IPS-NIHi11 (cell line): Measurements from ENCODE around the gene PROB1.
"Not testable (repeated sequence)": the region's sequence is repeated elsewhere in the genome, so short reads cannot be mapped to it uniquely, and the experiment has no call there.

ENCODE experiments used
- DNase-seq: peaks from one replicate; pipeline ENCODE4 v3.0.0; 2012; ENCODE audit warnings: mixed read lengths, low spot score

Gene PROB1

DNA sequence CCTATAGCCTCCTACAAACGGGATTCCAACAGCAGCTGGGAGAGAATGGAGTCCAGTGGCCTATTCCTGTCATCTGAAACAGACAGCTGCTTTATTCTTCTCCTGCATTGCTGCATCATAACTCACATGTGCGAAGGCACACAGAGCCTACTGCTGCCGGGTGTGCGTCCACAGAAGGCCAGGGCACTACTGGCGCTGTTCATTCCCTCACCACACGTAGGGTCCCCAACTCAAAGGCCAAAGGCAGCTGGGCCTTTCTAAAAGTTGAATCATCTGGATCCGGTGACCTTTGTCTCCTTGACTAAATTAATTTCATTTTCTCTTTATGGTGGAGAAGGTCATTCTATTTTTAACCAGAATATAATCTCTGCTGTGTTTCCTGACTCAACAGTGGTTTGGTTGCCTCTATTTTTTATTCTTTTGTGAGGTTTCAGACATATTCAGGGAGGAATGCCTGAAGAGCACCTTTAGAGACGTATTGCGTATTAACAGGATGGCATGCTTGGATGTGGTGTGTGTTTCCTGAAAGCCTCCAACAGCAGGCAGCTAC, 19.8 kb upstream of the PROB1 start:
- no peak for DNase-seq

DNA sequence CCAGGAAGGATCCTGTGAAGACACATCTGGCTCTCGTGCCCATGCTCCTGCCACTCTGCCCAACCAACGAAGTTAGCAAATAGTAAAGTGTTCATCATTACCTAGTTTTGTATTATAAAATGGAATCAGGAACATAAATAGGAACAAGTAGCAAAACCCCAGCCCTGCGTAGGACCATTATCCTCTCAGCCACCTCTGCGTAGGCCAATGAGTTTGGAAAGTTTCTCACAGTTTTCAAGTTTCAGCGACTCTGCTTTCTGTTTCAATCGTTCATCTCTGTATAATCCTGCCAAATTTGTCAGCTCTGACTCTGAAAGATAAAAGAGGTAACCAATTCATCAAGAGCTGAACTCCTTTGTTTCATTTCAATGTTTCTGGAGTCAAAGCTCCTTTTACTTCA, 19.1 kb upstream of the PROB1 start:
- no peak for DNase-seq

DNA sequence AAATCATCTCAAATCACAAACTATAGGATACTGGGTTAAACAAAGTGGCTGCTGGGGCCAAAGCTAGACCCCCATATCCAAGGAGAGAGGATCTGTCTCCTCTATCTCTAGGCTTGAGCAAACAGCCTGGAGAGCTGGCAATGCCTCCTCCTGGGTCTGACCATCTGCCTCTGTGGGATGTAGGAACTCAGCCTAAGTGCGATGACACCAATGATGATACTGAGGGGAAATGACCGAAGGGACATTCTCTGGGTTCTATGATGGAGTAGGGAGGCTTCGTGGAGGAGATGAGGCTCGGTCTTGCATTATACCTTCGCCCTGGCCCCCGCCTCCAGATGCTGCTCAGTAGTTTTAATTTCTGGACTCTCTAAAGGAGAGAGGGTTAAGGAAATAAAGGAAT, 18.2 kb upstream of the PROB1 start:
- no peak for DNase-seq

DNA sequence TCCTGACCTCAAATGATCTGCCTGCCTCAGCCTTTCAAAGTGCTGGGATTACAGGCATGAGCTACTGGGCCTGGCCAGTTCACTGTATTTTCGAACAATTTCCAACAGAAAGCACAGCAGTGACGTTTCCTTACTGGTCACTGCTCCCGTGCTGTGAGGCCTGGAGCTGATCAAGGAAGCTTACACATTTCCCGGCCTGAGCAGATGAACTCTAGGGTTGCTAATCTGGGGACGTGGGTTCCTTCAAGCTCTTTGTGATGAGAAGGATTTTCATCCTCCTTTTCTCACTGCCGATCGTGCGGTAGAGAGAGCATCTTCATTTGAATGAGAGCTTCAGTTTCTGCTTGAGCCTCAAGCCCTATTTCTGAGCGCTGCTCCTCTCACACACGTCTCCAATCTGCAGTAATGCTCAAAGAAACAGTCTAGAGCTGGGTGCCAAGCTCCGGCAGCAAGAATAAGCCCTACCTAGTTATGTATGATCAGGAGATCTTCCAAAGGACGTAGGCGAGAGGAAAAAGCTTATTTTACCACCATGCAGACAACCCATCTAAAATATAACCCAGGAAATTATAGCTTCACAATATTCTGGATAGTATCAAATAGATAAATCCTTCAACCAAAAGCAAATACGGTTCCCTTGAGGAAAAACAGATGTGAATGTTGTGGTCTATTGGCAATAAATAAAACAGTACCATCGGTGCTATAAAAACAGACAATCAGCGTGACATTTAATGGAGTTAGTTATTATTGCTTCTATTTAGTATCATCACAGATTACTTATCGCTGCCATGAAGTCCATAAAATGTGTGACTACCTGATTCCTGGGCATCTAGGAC, 16.3 kb upstream of the PROB1 start:
- DNase-seq, result no peak

DNA sequence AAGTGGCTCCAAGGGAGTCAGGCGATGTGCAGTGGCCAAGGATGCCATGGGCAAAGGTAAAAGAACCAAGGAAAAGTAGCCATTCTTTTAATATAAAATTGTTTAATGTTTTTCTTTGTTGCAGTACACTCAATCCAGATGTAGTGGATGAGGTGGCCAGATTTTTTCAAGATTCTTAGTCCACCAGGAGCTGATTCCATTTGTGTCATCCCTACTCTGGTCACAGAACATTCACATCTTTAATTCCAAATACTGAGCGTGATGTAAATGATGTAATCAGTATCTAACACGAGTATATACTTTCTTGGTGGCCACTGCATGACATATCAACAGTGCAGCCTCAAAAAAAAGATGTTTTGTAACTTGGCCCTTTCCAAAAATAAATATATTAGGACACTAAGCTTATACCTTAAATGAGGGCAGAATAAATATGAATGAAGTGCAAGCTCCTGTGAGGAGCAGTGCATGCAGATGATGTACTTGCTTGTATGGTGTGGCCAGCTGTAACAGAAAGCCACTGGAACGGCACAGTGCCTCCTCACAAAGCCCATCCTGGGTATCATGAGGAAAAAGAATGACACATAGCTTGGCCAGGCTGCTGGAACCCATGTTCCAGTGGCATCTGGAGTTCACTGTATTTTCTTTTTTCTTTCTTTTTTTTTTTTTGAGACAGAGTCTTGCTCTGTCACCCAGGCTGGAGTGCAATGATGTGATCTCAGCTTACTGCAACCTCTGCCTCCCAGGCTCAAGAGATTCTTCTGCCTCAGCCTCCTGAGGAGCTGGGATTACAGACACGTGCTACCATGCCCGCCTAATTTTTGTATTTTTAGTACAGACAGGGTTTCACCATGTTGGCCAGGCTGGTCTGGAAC, 15.5 kb upstream of the PROB1 start:
- no peak for DNase-seq

DNA sequence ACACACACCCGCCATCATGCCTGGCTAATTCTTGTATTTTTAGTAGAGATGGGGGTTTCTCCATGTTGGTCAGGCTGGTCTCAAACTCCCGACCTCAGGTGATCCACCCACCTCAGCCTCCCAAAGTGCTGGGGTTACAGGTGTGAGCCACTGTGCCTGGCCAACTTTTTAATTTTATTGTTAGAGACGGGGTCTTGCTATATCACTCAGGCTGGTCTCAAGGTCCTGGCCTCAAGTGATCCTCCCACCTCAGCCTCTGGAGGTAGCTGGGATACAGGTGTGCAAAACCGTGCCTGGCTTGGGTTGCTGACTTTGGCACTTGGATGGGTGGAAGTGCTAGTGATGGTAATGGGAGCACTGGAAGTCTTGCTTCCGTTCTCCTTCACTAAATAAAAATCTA, 14.2 kb upstream of the PROB1 start:
- DNase-seq, result not testable (repeated sequence)

DNA sequence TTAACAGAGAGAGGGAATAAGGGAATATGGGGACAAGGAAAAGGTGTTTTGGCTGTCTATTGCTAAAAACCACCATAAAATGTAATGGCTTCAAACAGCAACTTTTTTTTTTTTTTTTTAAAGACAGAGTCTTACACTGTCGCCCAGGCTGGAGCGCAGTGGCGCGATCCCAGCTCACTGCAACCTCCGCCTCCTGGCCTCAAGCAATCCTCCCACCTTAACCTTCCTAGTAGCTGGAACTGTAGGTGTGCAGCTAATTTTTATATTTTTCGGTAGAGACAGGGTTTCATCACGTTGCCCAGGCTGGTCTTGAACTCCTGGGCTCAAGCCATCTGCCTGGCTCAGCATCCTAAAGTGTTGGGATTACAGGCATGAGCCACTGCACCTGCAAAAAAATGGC, 13.3 kb upstream of the PROB1 start:
- DNase-seq, result no peak

DNA sequence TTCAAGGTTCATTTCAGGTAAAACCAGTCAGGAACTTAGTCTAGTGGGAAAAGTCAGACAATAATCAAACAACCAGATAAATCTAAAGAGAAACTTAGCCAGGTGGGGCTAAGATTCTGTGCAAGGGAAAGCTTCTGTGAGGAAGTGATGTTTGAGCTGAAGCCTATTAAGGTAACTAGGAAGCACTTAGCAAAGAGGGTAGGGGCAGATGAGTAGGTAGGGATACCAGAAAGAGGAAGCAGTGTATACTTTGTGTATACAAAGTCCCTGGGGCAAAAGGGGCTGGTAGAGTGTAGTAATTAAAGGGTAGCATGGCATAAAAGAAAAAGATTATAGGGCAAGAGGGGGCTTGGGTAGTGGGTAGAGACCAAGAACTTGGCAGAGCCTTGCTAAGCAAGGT, 12.6 kb upstream of the PROB1 start:
- DNase-seq, result no peak

DNA sequence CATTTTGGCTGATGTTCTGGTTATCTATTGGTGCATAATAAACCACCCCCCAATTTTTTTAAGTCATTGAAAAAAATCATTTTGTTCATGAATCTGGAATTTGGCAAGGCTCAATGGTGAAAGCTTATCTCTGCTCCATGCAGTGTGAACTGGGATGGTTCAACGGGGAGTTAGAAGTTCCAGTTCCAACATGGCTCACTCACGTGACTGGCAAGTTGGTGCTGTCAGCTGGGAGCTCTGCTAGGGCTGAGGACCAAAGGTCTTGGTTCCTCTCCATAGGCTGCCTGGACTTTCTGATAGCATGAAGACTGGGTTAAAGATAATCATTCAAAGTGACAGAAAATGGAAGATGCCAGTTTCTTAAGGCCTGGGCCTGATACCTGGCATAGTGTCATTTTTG, 12.1 kb upstream of the PROB1 start:
- no peak for DNase-seq

DNA sequence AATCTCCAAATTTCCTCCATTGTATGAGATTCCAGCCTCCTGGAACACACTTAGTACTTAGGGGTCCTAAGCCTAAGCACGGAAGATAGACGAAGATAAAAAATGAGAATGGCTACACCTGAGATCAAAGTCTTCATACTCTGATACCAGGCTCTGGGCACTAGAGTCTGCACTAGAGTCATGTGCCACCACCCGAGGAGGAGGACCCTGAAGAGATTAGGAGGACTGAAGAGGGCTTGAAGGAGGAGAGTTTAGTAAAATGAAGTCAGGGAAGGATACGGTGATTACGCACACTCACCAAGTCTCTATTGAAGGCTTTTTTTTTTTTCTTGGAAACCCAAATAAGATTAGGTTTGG, 9.6 kb upstream of the PROB1 start:
- DNase-seq, result no peak

DNA sequence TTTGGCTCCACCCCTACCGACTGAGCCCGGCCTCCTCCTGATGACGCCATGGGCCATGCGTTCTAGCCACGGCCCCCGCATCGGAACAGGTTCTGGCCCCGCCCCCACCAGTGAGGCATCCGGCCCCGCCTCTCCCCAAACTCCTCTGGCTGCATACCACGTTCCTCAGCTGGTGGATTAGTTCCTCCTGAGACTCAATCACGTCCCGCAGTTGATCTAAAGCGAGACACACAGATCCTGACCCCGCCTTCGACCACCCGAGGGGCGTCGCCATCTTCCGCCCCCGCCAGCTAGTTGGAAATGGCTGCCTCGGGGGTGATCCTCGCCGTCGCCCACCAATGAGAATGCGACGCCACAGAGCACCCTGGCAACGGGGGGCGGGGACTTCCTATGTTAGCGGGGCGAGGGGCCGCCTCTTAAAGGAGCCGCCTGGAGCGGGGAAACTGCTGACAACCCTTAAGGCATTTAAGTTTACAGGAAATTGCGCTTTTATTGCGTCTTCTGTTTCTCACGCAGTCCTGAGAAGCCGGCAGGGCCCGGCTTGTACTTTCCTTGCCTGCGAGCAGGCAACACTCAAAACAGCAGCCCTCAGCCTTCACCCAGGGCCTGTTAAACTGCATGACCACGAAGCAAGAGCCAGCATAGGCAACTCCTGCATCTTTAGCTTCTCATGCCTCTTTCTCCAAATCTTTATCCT, 9.0 kb upstream of the PROB1 start, which contains the start of gene SPATA24:
TSS of gene SPATA24 (minus strand) at position 303 of the 697 bp plus-strand sequence. CDS start at position 274, 29 bp downstream.
- DNase-seq, result peak; percentile 99

DNA sequence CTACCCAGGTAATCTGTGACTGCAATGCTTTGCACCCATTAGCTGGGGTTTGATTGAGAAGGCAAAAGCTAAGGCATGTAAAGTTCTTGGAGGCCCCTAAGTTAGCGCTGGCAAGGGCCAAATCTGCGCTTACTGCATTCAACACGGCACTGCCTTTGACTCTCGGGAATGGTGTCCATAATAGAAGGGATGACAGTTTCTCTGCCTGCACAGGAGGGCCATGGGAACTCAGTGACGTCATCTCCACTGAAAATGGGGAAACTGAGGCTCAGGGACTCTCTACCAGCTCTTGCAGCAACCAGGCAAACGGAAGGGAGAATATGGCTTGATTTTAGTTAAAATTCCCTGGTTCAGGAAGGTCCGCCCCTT, 8.5 kb upstream of the PROB1 start:
- DNase-seq, result no peak

DNA sequence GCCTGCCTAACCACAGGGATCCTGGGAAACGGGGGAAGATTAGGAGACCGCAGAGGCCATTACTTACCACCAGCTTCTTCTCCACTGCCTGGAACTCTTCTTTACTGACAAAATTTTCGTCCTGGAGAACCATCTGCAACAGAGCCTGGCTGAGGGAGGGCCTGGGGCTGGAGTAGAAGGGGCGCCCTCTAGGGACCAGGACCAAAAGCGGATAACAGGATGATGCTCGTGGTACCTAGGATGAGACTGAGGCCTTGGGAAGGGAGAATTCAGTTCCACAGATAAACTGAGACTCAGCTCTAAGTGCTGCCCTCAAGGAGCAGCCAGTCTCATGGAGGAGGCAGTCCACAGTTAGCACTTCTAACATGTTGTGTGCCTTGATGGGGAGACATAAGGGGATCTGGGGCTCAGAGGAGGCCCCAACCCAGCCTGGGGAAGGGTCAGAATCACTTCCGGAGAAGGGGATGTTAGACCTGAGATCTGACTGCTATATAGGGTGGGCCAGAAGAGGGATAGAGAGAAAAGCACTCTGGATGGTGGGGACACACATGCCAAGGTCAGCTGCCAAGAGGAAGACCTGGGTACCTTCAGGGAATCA, 7.8 kb upstream of the PROB1 start:
- peak; percentile 76 for DNase-seq

DNA sequence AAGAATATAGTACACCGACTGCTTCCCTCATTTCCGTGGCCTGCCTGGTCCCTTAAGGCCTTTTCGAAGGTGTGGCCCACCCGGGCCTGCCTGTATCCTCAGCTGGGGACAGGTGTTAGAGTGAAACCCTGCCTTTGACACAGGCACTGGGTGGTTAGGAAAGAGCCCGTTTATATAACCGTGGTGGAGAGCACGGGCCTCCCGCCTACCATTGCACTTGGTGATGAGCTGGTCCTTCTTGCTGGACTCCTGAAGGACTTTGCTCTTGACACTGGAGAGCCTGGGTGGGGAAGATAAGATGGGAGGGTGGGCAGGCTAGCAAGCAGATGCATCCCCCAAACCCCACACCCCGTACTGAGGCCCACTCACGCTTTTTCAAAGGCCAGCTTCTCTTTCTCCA, 6.6 kb upstream of the PROB1 start:
- no peak for DNase-seq

DNA sequence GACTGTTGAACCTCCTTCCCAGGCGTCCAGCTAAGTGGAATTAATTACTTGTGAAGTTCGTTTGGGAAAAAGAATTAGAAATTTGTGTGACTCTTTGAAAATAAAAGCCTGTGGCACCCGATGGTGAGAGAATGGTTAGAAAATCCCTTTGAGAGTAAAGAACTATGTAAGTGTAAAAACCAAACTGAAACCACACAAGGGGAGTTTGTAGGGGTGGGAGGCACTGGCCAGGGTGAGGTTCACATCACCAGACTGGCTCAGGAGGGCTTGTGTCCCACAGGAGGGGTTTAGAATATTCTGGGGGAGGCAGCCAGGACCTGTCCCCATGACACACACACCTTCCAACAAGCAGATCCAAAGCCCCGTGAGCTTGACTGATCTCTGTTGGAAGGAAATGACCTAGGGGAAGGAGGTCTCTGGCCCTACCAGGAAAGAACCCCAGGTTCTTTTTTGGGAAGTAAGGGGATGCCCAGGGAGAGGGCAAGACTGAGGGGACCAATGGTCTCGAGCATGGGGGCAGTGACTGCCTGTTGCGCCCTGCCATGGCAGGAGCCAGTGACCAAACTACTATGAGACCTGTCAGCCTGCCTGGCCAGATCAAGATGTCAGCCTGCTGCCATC, 4.7 kb upstream of the PROB1 start:
- DNase-seq, result no peak

DNA sequence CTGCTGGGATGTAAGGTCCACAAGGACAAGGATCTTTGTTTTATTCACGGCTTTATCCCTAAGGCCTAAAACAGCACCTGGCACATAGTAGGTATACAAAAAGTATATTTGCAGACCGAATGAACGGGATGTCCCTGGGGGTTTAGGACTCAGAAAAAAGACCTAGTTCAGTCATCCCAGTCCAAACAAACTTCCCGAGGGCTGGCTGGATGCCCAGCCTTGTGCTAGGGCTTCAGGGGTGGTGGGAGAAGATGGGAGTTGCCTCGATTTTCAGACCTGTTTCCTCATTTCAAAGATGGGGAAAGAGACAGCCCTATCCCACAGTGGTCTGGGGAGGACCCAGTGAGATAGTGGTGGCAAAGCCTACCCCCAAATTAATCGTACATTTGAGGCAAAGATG, 3.0 kb upstream of the PROB1 start:
- DNase-seq, result no peak

DNA sequence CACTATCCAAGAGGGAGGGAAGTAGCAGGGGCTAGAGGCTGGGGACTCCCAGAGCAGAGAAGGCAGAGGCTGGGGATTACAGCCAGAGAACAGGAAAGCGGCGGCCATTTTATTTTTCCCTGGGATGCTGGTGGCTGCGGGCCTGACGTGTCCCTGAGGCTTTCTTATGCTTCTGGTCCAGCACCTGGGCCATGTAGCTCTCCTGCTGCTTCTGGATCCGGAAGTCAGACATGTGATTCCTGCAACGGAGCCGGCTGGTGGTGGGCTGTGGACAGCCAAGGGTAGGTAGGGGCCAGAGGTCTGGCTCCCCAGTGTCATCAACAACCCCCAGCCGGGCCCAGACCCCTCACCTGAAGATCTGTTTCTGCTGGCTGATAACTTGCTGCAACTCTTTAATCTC, 1.8 kb upstream of the PROB1 start:
- no peak for DNase-seq

DNA sequence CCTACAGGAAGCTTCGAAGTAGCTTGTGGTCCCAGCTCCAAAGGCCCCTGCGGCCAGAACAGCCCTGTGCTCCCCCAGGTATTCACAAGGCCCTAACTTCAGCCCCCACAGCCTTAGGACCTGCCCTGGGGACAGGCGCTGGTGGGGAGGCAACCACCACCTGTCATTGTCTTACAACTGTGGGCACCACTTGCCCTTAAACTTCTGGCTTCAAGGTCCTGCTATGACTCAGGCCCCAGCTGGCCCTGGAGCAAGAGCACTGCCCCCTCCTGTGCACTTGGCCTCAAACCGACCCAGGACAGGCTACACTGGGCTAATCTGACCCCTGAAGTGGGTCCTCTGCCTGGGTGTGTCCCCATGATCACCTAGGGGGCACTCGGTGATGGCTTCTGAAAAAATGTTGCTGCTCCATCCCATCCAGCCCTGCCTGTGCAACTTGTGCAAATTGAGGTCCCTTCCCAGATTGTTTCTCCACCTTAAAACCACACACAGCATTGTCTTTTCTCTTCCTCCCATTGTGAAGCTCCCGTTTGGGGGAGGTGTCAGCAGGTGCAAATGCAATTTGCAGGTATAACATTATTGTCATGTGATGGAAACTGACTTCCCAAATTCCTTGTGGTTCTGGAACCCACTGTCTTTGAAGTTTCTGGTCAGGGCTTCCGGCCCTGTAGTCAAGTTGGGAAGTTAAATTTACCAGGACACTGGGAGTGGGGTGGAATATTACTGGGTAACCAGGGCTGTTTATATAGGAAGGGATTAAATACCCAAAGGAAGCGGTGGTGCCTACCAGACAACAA, 1.1 kb upstream of the PROB1 start:
- no peak for DNase-seq

DNA sequence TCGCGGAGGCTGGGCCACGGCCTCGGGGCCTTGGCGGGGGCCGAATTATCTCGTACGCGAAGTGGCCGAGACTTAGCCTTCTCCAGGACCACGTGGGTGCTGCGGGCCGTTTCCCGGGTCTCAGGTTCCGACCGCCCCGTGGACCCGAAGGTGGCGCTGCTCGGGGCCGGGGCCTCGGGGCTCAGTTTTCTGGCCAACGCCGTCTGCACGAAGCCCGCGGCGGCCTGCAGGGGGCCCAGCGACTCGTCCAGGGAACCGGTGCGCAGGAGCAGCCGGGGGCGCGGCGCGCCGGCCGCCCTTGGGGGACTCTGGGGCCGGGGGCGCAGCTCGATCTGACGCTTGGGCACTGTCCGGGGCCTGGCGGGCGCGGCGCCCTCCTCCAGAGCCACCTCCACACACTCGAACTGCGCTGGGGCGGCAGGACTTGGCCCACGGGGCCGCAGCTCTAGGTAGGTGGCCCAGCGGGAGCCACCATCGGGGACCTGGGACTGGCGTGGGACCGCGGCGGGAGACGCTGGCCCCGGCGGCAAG, 716 bp downstream of the PROB1 start:
- DNase-seq, result peak; percentile 76

DNA sequence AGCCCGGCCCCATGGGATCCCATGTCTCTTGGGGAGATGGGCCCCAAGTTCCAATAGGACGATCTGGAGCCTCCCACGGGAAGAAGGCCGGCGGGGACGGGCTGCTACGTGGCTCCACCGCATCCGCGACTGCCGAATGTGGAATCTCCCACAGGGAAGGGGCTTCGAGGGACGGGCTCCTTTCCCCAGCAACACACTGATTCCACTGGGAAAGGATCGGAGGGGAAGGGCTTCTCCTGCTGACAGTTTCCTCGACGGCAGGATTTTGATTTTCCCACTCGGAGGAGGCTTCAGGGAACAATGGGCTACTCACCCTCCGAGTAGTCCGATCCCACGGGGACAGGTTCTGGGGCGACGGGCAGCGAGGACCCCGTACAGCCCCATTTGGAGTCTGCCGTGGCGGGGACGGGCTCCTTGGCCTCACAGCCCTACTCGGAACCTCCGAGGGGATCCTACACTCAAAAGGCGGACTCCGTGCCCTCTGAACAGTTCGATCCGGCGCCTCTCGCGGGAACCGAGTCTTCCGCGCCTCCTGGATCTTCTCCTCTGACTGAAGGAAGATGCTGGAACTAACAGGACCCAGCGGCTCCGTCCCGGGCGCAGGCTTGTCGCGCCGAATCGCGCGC, 1.3 kb downstream of the PROB1 start:
- DNase-seq, result no peak
